ENCODE results near the gene PARD3. TPM values are rescaled to one million over a fixed set of nuclear protein-coding genes. Genes with fewer than 3 reads are reported as not detected.

The PARD3 gene
- total RNA-seq, 1 experiment from 2014 or later, result 51.8 TPM

- TF ChIP-seq ZNF671 (CRISPR knock-in tag; IDR thresholded peaks at IDR 0.05), result no peak
These were observed 347.2 kb downstream of the PARD3 start (continued) for GRCh38 chr10:34467902-34468301.

DNA sequence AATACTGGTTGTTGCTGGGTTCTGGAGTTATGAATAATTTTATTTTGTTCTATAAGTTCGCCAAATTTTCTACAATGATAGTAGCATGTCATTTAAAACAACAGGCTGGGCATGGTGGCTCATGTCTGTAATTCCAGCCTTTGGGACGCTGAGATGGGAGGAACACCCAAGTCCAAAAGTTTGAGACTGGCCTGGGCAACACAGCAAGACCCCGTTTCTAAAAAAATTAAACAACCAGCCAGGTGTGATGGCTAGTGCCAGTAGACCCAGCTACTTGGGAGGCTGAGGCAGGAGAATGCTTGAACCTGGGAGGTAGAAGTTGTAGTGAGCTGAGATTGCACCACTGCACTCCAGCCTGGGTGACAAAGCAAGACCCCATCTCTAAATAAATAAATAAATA is 347.7 kb downstream of the PARD3 start:
- H3K27me3 Mint-ChIP-seq (ENCODE audit: low read depth), result no peaks in the 10 kb centered on the region
- H3K4me3 Mint-ChIP-seq, result no peak overlapping the region
- POLR2A ChIA-PET, result no interaction called here
- DNase-seq (ENCODE audit: low spot score) (no peak), ATAC-seq (no peak)
- no peak overlapping the region for H3K27ac Mint-ChIP-seq
- peaks cover 4% of the 10 kb centered on the region for H3K4me1 Mint-ChIP-seq
- TF ChIP-seq ZNF121 (CRISPR knock-in tag; IDR thresholded peaks at IDR 0.05) (0 out of 2 replicates have a peak, but pooled peaks have one; percentile 38), ZNF263 (CRISPR knock-in tag; IDR thresholded peaks at IDR 0.05; ENCODE audit: low read depth) (no peak)
- H3K36me3 Mint-ChIP-seq, result peaks cover 2% of the 10 kb centered on the region
- CTCF ChIA-PET, result interaction anchor here (1.1 kb wide), 1 partner anchor 221 kb away, joined by 3 read pairs; no protein-coding TSS in a partner anchor
- no peaks in the 10 kb centered on the region for H3K9me3 Mint-ChIP-seq

DNA sequence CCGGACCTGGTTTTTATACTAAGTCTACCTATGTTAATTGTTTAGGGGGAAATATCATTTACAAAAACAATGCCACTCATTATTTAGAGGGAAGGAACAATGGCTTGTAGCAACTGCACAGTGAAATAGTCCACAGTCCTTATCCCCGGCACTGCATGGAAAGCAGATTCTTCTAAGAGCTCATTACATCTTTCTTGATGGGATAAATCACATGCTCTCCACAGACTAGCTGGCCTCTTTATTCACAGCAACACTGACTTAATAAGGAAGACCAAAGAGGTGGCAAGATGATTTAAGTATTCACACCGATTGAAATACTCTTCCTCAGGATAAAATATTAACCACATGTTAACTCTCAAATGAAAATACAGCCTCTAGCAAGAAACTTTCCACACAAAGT is 349.4 kb downstream of the PARD3 start:
- POLR2A ChIA-PET, result no interaction called here
- DNase-seq (ENCODE audit: low spot score), result no peak

DNA sequence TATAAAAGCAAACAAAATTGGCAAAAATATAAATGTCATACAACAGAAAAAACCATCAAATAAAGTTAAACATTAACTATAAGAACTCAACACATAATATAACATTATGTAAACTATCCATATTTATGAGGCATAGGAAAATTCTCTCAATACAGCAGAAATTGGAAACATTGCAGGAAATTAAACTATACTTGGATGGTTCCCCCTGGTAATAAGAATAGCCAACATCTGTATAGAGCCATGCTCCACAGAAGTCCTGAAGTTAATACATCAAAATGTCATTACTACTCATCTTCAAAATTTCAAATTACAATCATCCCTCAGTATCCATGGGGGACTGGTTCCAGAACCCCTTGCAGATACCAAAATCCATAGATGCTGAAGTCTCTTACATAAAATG is 350.5 kb downstream of the PARD3 start:
- Mint-ChIP-seq H3K9me3 (no peaks in the 10 kb centered on the region), H3K36me3 (no peaks in the 10 kb centered on the region), H3K27me3 (ENCODE audit: low read depth) (no peaks in the 10 kb centered on the region), H3K4me1 (peaks cover 4% of the 10 kb centered on the region; the same call in 1 of the 2 replicates), H3K27ac (no peak overlapping the region), H3K4me3 (no peak overlapping the region)
- ChIA-PET POLR2A (no interaction called here), CTCF (no interaction called here)
- DNase-seq (ENCODE audit: low spot score) (no peak), ATAC-seq (no peak)
- TF ChIP-seq ATF1 (CRISPR knock-in tag; IDR thresholded peaks at IDR 0.05), result no peak
- no peak for TF ChIP-seq AFF4 (CRISPR knock-in tag; IDR thresholded peaks at IDR 0.05; ENCODE audit: borderline replicate concordance)
- no peak for TF ChIP-seq ZNF219 (CRISPR knock-in tag; IDR thresholded peaks at IDR 0.05; ENCODE audit: borderline replicate concordance)
- TF ChIP-seq RORB (CRISPR knock-in tag; IDR thresholded peaks at IDR 0.05), result no peak
- TF ChIP-seq GTF2I (CRISPR knock-in tag; conservative IDR thresholded peaks at IDR 0.05), result no peak
- no peak for TF ChIP-seq ZNF281 (CRISPR knock-in tag; IDR thresholded peaks at IDR 0.05)
- TF ChIP-seq ZNF416 (CRISPR knock-in tag; IDR thresholded peaks at IDR 0.05), result no peak
- no peak for TF ChIP-seq JUN (CRISPR knock-in tag; IDR thresholded peaks at IDR 0.05)
- TF ChIP-seq E2F1 (CRISPR knock-in tag; IDR thresholded peaks at IDR 0.05), result no peak
- TF ChIP-seq STAT6 (CRISPR knock-in tag; conservative IDR thresholded peaks at IDR 0.05; ENCODE audit: low read depth), result no peak
- no peak for TF ChIP-seq MYBL2 (CRISPR knock-in tag; IDR thresholded peaks at IDR 0.05)

More for the DNA sequence above, 349.4 kb downstream of the PARD3 start:
- CTCF ChIA-PET, result no interaction called here
- peaks cover 2% of the 10 kb centered on the region for H3K36me3 Mint-ChIP-seq
- H3K4me1 Mint-ChIP-seq, result peaks cover 4% of the 10 kb centered on the region; the same call in 1 of the 2 replicates
- no peak overlapping the region for H3K27ac Mint-ChIP-seq
- no peak overlapping the region for H3K4me3 Mint-ChIP-seq
- H3K9me3 Mint-ChIP-seq, result no peaks in the 10 kb centered on the region
- ATAC-seq, result no peak
- TF ChIP-seq CTCF (IDR thresholded peaks at IDR 0.05) (no peak), RELA (CRISPR knock-in tag; IDR thresholded peaks at IDR 0.05; ENCODE audit: borderline replicate concordance) (no peak)
- no peaks in the 10 kb centered on the region for H3K27me3 Mint-ChIP-seq (ENCODE audit: low read depth)
